ENCODE data around the gene ARL14.
"Not testable (repeated sequence)": the region's sequence is repeated elsewhere in the genome, so short reads cannot be mapped to it uniquely, and the experiment has no call there.

DNA sequence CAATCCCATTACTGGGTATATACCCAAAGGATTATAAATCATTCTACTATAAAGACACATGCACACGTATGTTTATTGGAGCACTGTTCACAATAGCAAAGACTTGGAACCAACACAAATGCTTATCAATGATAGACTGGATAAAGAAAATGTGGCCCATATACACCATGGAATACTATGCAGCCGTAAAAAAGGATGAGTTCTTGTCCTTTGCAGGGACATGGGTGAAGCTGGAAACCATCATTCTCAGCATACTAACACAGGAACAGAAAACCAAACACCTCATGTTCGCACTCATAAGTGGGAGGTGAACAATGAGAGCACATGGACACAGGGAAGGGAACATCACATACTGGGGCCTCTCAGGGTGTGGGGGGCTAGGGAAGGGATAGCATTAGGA, 36.2 kb downstream of the ARL14 start:
- TF ChIP-seq, protein P1, sequence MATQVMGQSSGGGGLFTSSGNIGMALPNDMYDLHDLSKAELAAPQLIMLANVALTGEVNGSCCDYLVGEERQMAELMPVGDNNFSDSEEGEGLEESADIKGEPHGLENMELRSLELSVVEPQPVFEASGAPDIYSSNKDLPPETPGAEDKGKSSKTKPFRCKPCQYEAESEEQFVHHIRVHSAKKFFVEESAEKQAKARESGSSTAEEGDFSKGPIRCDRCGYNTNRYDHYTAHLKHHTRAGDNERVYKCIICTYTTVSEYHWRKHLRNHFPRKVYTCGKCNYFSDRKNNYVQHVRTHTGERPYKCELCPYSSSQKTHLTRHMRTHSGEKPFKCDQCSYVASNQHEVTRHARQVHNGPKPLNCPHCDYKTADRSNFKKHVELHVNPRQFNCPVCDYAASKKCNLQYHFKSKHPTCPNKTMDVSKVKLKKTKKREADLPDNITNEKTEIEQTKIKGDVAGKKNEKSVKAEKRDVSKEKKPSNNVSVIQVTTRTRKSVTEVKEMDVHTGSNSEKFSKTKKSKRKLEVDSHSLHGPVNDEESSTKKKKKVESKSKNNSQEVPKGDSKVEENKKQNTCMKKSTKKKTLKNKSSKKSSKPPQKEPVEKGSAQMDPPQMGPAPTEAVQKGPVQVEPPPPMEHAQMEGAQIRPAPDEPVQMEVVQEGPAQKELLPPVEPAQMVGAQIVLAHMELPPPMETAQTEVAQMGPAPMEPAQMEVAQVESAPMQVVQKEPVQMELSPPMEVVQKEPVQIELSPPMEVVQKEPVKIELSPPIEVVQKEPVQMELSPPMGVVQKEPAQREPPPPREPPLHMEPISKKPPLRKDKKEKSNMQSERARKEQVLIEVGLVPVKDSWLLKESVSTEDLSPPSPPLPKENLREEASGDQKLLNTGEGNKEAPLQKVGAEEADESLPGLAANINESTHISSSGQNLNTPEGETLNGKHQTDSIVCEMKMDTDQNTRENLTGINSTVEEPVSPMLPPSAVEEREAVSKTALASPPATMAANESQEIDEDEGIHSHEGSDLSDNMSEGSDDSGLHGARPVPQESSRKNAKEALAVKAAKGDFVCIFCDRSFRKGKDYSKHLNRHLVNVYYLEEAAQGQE (IDR thresholded peaks at IDR 0.05; ENCODE audit: borderline replicate concordance) = not testable (repeated sequence)
- TF ChIP-seq POLR2AphosphoS5 (IDR thresholded peaks at IDR 0.05) = not testable (repeated sequence)

Data from neural cell (in vitro differentiated cells).